Neural progenitor cell (in vitro differentiated cells): ENCODE measurements around the gene ZDHHC14. TPM values are rescaled to one million over a fixed set of nuclear protein-coding genes. Genes with fewer than 3 reads are reported as not detected.

Experiments
- DNase-seq: peaks from one replicate; pipeline ENCODE4 v3.0.0-alpha.2; 2016; ENCODE audit warnings: low spot score
- H2AFZ ChIP-seq: fragments of 200-600 bp; sonication (generic); replicated peaks from 2 replicates; pipeline ENCODE4 v1.6.1; 2016; ENCODE audit warnings: antibody characterized with exemption
- H3F3A ChIP-seq: fragments of 200-600 bp; sonication (generic); 2 replicates; pipeline ENCODE4 v1.6.1; 2016; ENCODE audit warnings: antibody characterized with exemption, low read depth
- H3K27ac ChIP-seq: fragments of 200-600 bp; sonication (generic); 2 replicates; pipeline ENCODE4 v1.5.1; 2016; ENCODE audit warnings: mild to moderate bottlenecking
- H3K27me3 ChIP-seq: fragments of 200-600 bp; sonication (generic); 2 replicates; pipeline ENCODE4 v1.6.1; 2016; ENCODE audit warnings: mild to moderate bottlenecking, moderate library complexity
- H3K36me3 ChIP-seq: fragments of 200-600 bp; sonication (generic); 2 replicates; pipeline ENCODE4 v1.5.1; 2016
- H3K4me1 ChIP-seq: fragments of 200-600 bp; sonication (generic); 2 replicates; pipeline ENCODE4 v1.6.1; 2016; ENCODE audit warnings: mixed run types
- H3K4me2 ChIP-seq: fragments of 200-600 bp; sonication (generic); 2 replicates; pipeline ENCODE4 v1.6.1; 2016
- H3K4me3 ChIP-seq: fragments of 200-600 bp; sonication (generic); 2 replicates; pipeline ENCODE4 v1.5.1; 2016
- H3K79me2 ChIP-seq: fragments of 200-600 bp; sonication (generic); 2 replicates; pipeline ENCODE4 v1.6.1; 2016; ENCODE audit warnings: low read depth
- H3K9ac ChIP-seq: fragments of 200-600 bp; sonication (generic); 2 replicates; pipeline ENCODE4 v1.6.1; 2016
- H3K9me3 ChIP-seq: fragments of 200-600 bp; sonication (generic); 2 replicates; pipeline ENCODE4 v1.5.1; 2016; ENCODE audit warnings: low read depth
- H4K20me1 ChIP-seq: fragments of 200-600 bp; sonication (generic); 2 replicates; pipeline ENCODE4 v1.6.1; 2016; ENCODE audit warnings: low read depth
- H3K27ac Mint-ChIP-seq: 3 replicates; pipeline ENCODE4 v1.8.0; 2021; ENCODE audit warnings: mixed read lengths
- H3K27me3 Mint-ChIP-seq: 2 replicates; pipeline ENCODE4 v1.8.0; 2022; ENCODE audit warnings: low read depth, mild to moderate bottlenecking, inconsistent platforms, moderate library complexity, mixed read lengths; ENCODE audit not compliant: insufficient read depth
- H3K36me3 Mint-ChIP-seq: 3 replicates; pipeline ENCODE4 v1.8.0; 2021; ENCODE audit warnings: mixed read lengths
- H3K4me1 Mint-ChIP-seq: 3 replicates; pipeline ENCODE4 v1.8.0; 2021; ENCODE audit warnings: mixed read lengths
- H3K4me3 Mint-ChIP-seq: 3 replicates; pipeline ENCODE4 v1.8.0; 2021; ENCODE audit warnings: mild to moderate bottlenecking, moderate library complexity, mixed read lengths
- H3K9me3 Mint-ChIP-seq: 3 replicates; pipeline ENCODE4 v1.8.0; 2020; ENCODE audit warnings: mixed read lengths
- CTCF ChIP-seq: fragments of 200-600 bp; sonication (generic); IDR thresholded peaks from 2 replicates; pipeline ENCODE4 v1.5.1; 2017; ENCODE audit warnings: antibody characterized with exemption, mild to moderate bottlenecking
- EZH2 ChIP-seq: fragments of 200-600 bp; sonication (generic); IDR thresholded peaks from 2 replicates; pipeline ENCODE4 v1.6.1; 2017; ENCODE audit warnings: antibody characterized with exemption, mild to moderate bottlenecking, moderate library complexity
- EZH2phosphoT487 ChIP-seq: fragments of 200-600 bp; sonication (generic); IDR thresholded peaks from 2 replicates; pipeline ENCODE4 v1.6.1; 2017; ENCODE audit warnings: antibody characterized with exemption
- total RNA-seq: library from RNA; depleted of rRNA; stranded (reverse); fragments of >200 nt; gene quantifications from 2 replicates; pipeline ENCODE4 v1.2.3, GENCODE V29; 2015; ENCODE audit warnings: low replicate concordance

Gene ZDHHC14
- total RNA-seq, 1 donor from 2014 or later, result 14.5 TPM

GRCh38 chr6:157374889-157375443 is 6.0 kb upstream of the ZDHHC14 start:
- Mint-ChIP-seq H3K36me3 (no peaks in the 10 kb centered on the region), H3K27me3 (no peaks in the 10 kb centered on the region), H3K4me1 (peaks cover 12% of the 10 kb centered on the region), H3K9me3 (no peaks in the 10 kb centered on the region), H3K4me3 (no peak overlapping the region), H3K27ac (no peak overlapping the region)
- peak; percentile 53 for DNase-seq
- H3K4me2 ChIP-seq, result peak overlapping the region; percentile 38
- H3K36me3 ChIP-seq, result no peaks in the 10 kb centered on the region
- H3K27ac ChIP-seq, result no peak overlapping the region
- TF ChIP-seq EZH2 (no peak), EZH2phosphoT487 (no peak), CTCF (no peak)
- H3K9ac ChIP-seq, result no peak overlapping the region
- no peaks in the 10 kb centered on the region for H3K79me2 ChIP-seq
- H3K4me3 ChIP-seq, result no peak overlapping the region
- H3K27me3 ChIP-seq, result peaks cover 18% of the 10 kb centered on the region
- no peaks in the 10 kb centered on the region for H4K20me1 ChIP-seq
- H3K4me1 ChIP-seq, result peaks cover 12% of the 10 kb centered on the region
- no peak overlapping the region for H2AFZ ChIP-seq
- no peaks in the 10 kb centered on the region for H3K9me3 ChIP-seq
- no peaks in the 10 kb centered on the region for H3F3A ChIP-seq

GRCh38 chr6:157376241-157376640 is 4.7 kb upstream of the ZDHHC14 start:
- no peak overlapping the region for H3K4me3 ChIP-seq
- Mint-ChIP-seq H3K4me3 (no peak overlapping the region), H3K4me1 (peaks cover 12% of the 10 kb centered on the region), H3K27ac (no peak overlapping the region), H3K27me3 (no peaks in the 10 kb centered on the region), H3K36me3 (no peaks in the 10 kb centered on the region), H3K9me3 (no peaks in the 10 kb centered on the region)
- no peaks in the 10 kb centered on the region for H3K79me2 ChIP-seq
- no peaks in the 10 kb centered on the region for H3F3A ChIP-seq
- no peak overlapping the region for H3K9ac ChIP-seq
- no peak overlapping the region for H3K4me2 ChIP-seq
- H4K20me1 ChIP-seq, result no peaks in the 10 kb centered on the region
- no peaks in the 10 kb centered on the region for H3K9me3 ChIP-seq
- no peaks in the 10 kb centered on the region for H3K36me3 ChIP-seq
- H3K27ac ChIP-seq, result no peak overlapping the region
- TF ChIP-seq EZH2, result no peak
- no peak for TF ChIP-seq CTCF
- TF ChIP-seq EZH2phosphoT487, result no peak
- no peak for DNase-seq
- peaks cover 18% of the 10 kb centered on the region for H3K27me3 ChIP-seq
- peaks cover 12% of the 10 kb centered on the region for H3K4me1 ChIP-seq
- H2AFZ ChIP-seq, result no peak overlapping the region

- no peaks in the 10 kb centered on the region for H3K9me3 Mint-ChIP-seq
- TF ChIP-seq EZH2 (no peak), EZH2phosphoT487 (no peak), CTCF (no peak)
- Histone ChIP-seq H3K79me2 (no peaks in the 10 kb centered on the region), H3K36me3 (no peaks in the 10 kb centered on the region), H3K4me2 (no peak overlapping the region), H3K4me3 (no peak overlapping the region), H3K27me3 (peaks cover 18% of the 10 kb centered on the region), H3K9ac (no peak overlapping the region), H3K9me3 (no peaks in the 10 kb centered on the region), H3K4me1 (peaks cover 12% of the 10 kb centered on the region), H2AFZ (no peak overlapping the region), H3K27ac (no peak overlapping the region), H4K20me1 (no peaks in the 10 kb centered on the region), H3F3A (no peaks in the 10 kb centered on the region)
- DNase-seq, result no peak
- no peak overlapping the region for H3K27ac Mint-ChIP-seq
- no peak overlapping the region for H3K4me3 Mint-ChIP-seq
- no peaks in the 10 kb centered on the region for H3K36me3 Mint-ChIP-seq
- peaks cover 12% of the 10 kb centered on the region for H3K4me1 Mint-ChIP-seq
- no peaks in the 10 kb centered on the region for H3K27me3 Mint-ChIP-seq
These were observed 4.2 kb upstream of the ZDHHC14 start for GRCh38 chr6:157376706-157377230.
